Kidney (tissue), 14 donors: Measurements from ENCODE around the gene PTPRT. TPM values are rescaled to one million over a fixed set of nuclear protein-coding genes. Genes with fewer than 3 reads are reported as not detected.

Experiments used
- DNase-seq, 5 donors: peaks; one replicate each; pipeline ENCODE4 v3.0.0-alpha.2; 2013 to 2020
- FAIRE-seq: peaks from 2 replicates; lab custom pipeline; 2012; peaks lifted over from hg19 to GRCh38; lab: Jason Lieb, UNC
- H3K27ac ChIP-seq, 2 donors: one replicate each; pipeline ENCODE4 v1.7.0; 2013; ENCODE audit warnings: low read depth in 2 of 2, low read length in 2 of 2, inconsistent platforms in 1 of 2
- H3K27me3 ChIP-seq: one replicate; pipeline ENCODE4 v1.7.1; 2013; ENCODE audit warnings: low read length, inconsistent platforms; ENCODE audit not compliant: control insufficient read depth, insufficient read depth
- H3K36me3 ChIP-seq, 3 donors: one replicate each; pipeline versions ENCODE4 v1.7.0 to v1.7.1; 2013; ENCODE audit warnings: low read length in 3 of 3, control low read depth in 1 of 3, inconsistent platforms in 1 of 3; ENCODE audit not compliant: insufficient read depth in 3 of 3, control insufficient read depth in 2 of 3
- H3K4me1 ChIP-seq, 3 donors: one replicate each; pipeline versions ENCODE4 v1.7.0 to v1.7.1; 2013; ENCODE audit warnings: low read length in 3 of 3, inconsistent platforms in 1 of 3, low read depth in 1 of 3; ENCODE audit not compliant: control insufficient read depth in 2 of 3, insufficient read depth in 2 of 3
- H3K4me3 ChIP-seq, 3 donors: one replicate each; pipeline versions ENCODE4 v1.7.0 to v1.8.1; 2013; ENCODE audit warnings: low read length in 3 of 3, control low read depth in 1 of 3, inconsistent platforms in 1 of 3
- H3K9ac ChIP-seq, 3 donors: one replicate each; pipeline versions ENCODE4 v1.7.0 to v1.7.1; 2013; ENCODE audit warnings: low read length in 3 of 3, control low read depth in 1 of 3, inconsistent platforms in 1 of 3
- H3K9me3 ChIP-seq, 3 donors: one replicate each; pipeline versions ENCODE4 v1.7.0 to v1.7.1; 2013; ENCODE audit warnings: low read length in 3 of 3, control low read depth in 1 of 3, inconsistent platforms in 1 of 3; ENCODE audit not compliant: control insufficient read depth in 2 of 3, insufficient read depth in 1 of 3
- CTCF ChIP-seq: IDR thresholded peaks from 3 replicates; pipeline ENCODE4 v1.5.1; 2012; ENCODE audit warnings: mild to moderate bottlenecking, moderate library complexity, borderline replicate concordance; ENCODE audit not compliant: insufficient read depth; ENCODE audit errors: extremely low read depth
- intact Hi-C: fragments of 100-400 bp; cut with DNase I; formaldehyde crosslinking; loops from one replicate; pipeline ENCODE4 v1.11.1; 2022
- polyA plus RNA-seq: library from polyadenylated mRNA; stranded (reverse); fragments of 350-450 nt; fragmentation: Illumina TruSeq; extraction: RNeasy Lipid Tissue Mini Kit (QIAGEN cat#74804); gene quantifications from one replicate; pipeline ENCODE4 v1.2.3, GENCODE V29; 2014; ENCODE audit warnings: low read depth, low replicate concordance; ENCODE audit not compliant: insufficient read depth
- total RNA-seq: library from RNA; stranded (reverse); fragmentation: NEBNext Ultra II Directional; extraction: Animal tissue kit (Norgen Biotek cat#: 25700); gene quantifications from one replicate; pipeline ENCODE4 v1.2.1, GENCODE V29; 2021
- donor health status: control.
- donor health status: control.
- donor health status: control.
- donor health status: control.
- donor health status: control.
- donor health status: DM: yes; HTN: yes; CAD: no.
- donor health status: Normal renal cell carcinoma (clear cell type).

Gene PTPRT
- total and polyA plus RNA-seq, 2 donors from 2014 or later: 0.60 TPM; not detected in 1

GRCh38 chr20:42308171-42308570 is 881.5 kb downstream of the PTPRT start:
- Histone ChIP-seq H3K9me3 (peaks cover 0 to 2% (median 0%) of the 10 kb centered on the region in 3 donors), H3K4me1 (no peaks in the 10 kb centered on the region), H3K27me3 (no peaks in the 10 kb centered on the region), H3K4me3 (no peak overlapping the region), H3K27ac (no peak overlapping the region), H3K9ac (no peak overlapping the region), H3K36me3 (no peaks in the 10 kb centered on the region)
- FAIRE-seq (no peak), DNase-seq (no peak)
- intact Hi-C loops: no loop called here
- TF ChIP-seq CTCF: no peak

- DNase-seq: no peak
- Histone ChIP-seq H3K9me3 (no peaks in the 10 kb centered on the region), H3K4me3 (no peak overlapping the region), H3K36me3 (no peaks in the 10 kb centered on the region), H3K4me1 (no peaks in the 10 kb centered on the region), H3K27ac (no peak overlapping the region), H3K9ac (no peak overlapping the region), H3K27me3 (no peaks in the 10 kb centered on the region)
- no peak for FAIRE-seq
- intact Hi-C loops: no loop called here
- no peak for TF ChIP-seq CTCF
Measured at GRCh38 chr20:42295592-42295991, 894.1 kb downstream of the PTPRT start.

GRCh38 chr20:42294976-42295375 is 894.7 kb downstream of the PTPRT start:
- H3K4me1 ChIP-seq: no peaks in the 10 kb centered on the region
- no peaks in the 10 kb centered on the region for H3K9me3 ChIP-seq
- no peak for FAIRE-seq
- H3K4me3 ChIP-seq: no peak overlapping the region
- intact Hi-C loops: no loop called here
- no peak for DNase-seq
- H3K36me3 ChIP-seq: no peaks in the 10 kb centered on the region
- no peak overlapping the region for H3K9ac ChIP-seq
- no peak overlapping the region for H3K27ac ChIP-seq
- no peak for TF ChIP-seq CTCF
- H3K27me3 ChIP-seq: no peaks in the 10 kb centered on the region

DNA sequence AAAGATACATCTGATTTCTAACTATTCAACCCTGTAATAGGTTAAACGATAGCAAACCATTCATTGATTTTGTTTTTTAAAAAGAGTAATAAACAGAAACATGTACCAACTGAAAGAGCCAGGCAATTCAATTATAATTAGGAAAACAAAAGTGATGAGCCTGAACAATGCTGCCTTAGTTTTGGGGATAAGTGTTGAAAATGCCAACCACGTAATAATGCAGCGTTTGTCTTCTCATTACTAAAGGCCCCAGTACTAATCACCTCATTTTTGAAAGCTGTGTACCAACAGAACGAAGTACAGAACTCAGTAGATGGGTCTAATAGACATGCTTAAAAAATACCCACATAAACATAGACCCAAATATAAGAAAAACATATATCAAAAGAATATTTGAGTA is 907.9 kb downstream of the PTPRT start:
- Histone ChIP-seq H3K27ac (no peak overlapping the region), H3K36me3 (no peaks in the 10 kb centered on the region), H3K27me3 (no peaks in the 10 kb centered on the region), H3K4me1 (no peaks in the 10 kb centered on the region), H3K9ac (no peak overlapping the region), H3K9me3 (no peaks in the 10 kb centered on the region), H3K4me3 (no peak overlapping the region)
- intact Hi-C loops: no loop called here
- FAIRE-seq: no peak
- no peak for TF ChIP-seq CTCF
- no peak for DNase-seq
